ENCODE data around the gene WASHC4.

WASHC4 gene

GRCh38 chr12:105209091-105209490, 101.6 kb downstream of the WASHC4 start:
- DNase-seq (ENCODE audit: low read depth, low spot score): no peak

- DNase-seq (ENCODE audit: low read depth, low spot score): no peak
These were observed 104.9 kb downstream of the WASHC4 start for GRCh38 chr12:105212438-105212837.

- no peak for DNase-seq (ENCODE audit: low read depth, low spot score)
These were observed 106.6 kb downstream of the WASHC4 start for GRCh38 chr12:105214148-105214547.

DNA sequence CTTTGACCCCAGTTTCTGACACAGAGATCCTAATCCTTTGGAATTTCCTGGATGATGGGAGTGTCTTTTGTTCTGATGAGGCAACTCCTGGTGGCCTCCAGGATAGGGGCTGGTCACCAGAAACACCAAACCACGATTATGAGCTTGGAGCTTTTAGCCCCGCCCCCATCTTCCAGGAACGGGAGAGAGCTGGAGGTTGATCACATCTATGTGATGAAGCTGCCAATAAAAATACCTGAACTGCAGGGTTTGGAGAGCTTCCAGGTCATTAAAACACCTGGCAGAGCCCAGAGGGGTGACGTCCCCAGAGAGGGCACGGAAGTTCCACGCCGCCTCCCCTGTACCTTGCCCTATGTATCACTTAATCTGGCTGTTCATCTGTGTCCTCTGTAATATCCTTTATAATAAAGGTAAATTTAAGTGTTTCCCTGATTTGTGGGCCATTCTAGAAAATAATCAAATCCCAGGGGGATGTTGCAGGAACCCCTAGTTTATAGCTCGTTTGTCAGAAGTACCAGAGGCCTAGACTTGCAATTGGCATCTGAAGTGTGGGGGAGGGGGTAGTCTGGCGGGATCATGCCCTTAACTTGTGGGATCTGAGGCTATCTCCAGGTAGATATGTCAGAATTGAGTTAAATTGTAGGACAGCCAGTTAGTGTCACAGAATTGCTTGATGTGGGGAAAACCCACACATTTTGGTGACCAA, 107.3 kb downstream of the WASHC4 start:
- no peak for DNase-seq (ENCODE audit: low read depth, low spot score)

GRCh38 chr12:105218434-105218833, 110.9 kb downstream of the WASHC4 start:
- no peak for DNase-seq (ENCODE audit: low read depth, low spot score)
